ENCODE data around the gene SPOCK3.

DNA sequence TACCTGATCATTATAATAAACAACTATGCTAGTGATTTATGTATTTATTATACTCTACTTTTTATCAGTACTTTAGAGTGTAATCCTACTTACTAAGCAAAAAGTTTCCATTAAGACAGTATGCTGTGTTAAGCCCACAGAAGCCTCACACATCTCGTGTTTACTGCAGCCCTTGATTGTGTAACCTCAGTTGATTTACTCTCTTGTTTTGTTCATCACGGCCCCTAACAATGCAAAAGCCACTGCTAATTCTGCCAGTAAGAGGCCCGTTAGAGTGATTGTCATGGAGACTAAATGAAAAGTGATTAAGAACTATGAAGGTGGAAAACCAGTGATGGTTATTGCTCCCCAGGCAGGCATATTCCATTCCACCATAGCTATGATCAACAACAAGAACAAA lies 436.2 kb downstream of the SPOCK3 start:
- no peak for TF ChIP-seq POLR2A (IDR thresholded peaks at IDR 0.05; ENCODE audit: low read length)
- TF ChIP-seq GATA1 (IDR thresholded peaks at IDR 0.05; ENCODE audit: low read depth, low read length), result no peak
